SK-MEL-5 (cell line): Measurements from ENCODE around the gene H2BK1. TPM values are rescaled to one million over a fixed set of nuclear protein-coding genes. Genes with fewer than 3 reads are reported as not detected.
A peak's percentile ranks its signal among the peaks of the same experiment; 100 is the strongest.

Experiments used
- DNase-seq: peaks from one replicate; pipeline ENCODE4 v3.0.0-alpha.2; 2016; ENCODE audit warnings: low read depth, low spot score
- in situ Hi-C: cut with HindIII; loops from 2 replicates; pipeline ENCODE4 v1.10.0; 2016; ENCODE audit warnings: low sequenced_read_pairs, high pct_unique_total_duplicates, low pct_unique_long_range_greater_than_20kb
- total RNA-seq: library from RNA; depleted of rRNA; stranded (reverse); fragments of >200 nt; shearing (Covaris generic); gene quantifications from 2 replicates; pipeline ENCODE4 v1.2.3, GENCODE V29; 2014; rRNA removed

The H2BK1 gene
- total RNA-seq, 1 experiment from 2014 or later = not detected

DNA sequence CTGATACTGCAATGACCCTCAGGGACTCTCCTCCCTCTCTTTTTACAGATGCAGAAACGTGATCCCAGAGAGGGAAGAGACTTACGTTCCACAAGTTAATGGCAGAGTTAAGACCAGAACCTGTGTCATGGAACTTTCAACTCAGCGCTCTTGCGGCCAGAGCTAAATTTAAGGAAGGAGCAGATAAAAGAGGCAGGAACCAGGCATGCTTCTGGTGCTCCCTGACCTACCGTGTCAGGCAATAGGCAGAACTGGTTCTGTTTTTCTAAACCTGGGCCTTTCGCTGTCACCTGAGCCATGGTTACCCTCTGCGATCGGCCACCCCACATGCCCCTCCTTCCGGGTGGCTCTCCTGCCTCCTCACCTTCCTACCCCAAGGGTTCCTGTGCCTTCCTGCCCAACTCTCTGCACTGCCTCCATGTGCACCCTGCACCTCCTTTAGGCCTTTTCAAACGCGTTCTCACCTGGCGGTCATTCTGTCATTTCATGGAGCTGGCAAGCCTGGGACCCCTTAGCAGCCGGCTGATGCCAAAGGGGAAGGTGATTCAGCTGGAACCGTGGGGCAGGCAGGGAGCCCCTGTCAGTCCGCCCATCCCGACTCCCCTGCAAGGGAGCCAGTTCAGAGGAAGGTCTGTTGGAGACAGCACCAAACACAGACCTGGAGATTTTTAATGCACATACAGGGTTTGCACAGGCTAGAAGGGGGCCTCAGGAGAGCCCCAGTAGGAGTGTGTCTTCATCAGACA lies 35.1 kb downstream of the H2BK1 start:
- no peak for DNase-seq
- in situ Hi-C loops = no loop called here

DNA sequence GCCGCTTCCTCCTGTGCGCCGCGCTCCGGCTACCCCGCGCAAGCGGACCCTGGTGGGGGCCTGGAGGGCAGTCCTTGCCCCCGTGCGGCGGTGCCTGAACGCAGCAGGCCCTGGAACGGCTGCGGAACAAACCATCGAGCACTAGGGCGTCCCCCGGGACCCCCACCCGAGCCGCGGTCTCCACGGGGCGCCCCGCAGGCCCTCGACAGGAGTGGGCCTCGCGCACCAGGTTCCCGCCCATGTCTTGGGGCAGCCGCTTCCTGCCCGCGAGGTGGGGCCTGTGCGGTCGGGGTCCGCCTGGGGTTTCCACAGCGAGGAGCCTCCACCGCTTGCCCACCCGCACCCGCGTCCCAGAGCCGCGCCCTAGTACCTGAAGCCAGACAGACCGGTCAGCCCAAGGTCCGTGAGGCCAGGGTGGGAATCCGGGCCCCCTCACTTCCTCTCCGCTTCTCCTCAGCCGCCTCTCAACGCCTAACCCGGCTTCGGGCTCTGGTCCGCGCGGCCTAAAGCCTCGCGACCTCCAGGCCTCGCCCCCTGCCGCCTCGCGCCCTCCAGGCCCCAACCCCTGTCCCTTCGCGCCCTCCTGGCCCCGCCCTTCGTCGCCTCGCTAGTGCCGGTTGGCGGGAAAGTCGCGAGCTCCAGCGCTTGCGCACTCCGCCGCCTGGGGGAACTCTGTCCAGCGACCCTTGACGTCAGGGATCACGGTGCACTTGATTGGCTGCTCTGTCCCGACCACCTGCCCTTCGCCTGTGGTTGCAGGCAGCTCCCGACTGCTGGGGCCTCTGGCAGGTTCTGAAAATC lies 35.8 kb downstream of the H2BK1 start:
- peak; percentile 87 for DNase-seq
- in situ Hi-C loops = no loop called here

DNA sequence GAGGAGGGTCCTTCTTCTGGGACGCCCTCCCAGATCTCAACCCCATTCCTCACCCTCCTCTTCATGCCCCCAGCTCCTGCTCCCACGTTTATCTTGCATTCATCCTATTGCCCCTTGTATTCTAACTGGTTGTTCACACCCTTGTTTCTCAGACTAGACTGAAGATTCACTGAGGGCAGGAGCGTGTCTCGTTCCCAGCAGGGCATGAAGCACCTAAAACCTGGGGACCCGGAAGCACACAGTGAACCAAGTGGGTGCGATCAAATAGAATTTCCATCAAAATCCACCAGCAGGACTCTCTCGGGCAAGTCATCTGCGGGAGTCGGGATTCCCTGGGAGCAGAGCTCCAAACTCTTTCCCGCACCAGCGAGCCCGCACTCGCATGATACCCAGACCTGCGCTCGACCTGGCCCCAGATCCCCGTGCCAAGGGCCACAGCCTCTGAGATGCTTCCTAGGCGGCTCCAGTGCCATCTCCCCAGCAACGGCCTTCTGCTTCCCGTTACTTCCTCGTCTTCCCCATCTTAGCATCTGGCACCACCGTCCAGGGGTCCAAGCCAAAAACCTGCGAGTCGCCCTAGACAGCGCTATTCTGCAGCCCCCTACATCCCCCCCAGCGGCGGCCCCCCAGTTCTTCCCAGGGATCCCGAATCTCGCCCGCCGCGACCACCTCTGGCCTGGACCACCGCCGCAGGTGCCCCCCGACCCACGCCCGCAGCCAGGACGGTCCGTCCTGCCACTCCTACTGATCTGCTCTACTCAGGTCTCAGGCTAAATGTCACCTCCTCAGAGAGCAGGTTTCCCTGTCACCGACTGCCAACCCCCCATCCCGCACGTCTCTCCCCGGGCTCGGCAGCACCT lies 36.7 kb downstream of the H2BK1 start:
- in situ Hi-C loops = no loop called here
- no peak for DNase-seq

- peak; percentile 86 for DNase-seq
- in situ Hi-C loops = no loop called here
Measured at GRCh38 chr7:151172273-151173141, 37.8 kb downstream of the H2BK1 start.

GRCh38 chr7:151168787-151169162 lies 41.5 kb downstream of the H2BK1 start:
- in situ Hi-C loops = loop anchor here (10.0 kb wide), 1 partner anchor 136 kb away; no protein-coding TSS in a partner anchor
- DNase-seq = no peak

DNA sequence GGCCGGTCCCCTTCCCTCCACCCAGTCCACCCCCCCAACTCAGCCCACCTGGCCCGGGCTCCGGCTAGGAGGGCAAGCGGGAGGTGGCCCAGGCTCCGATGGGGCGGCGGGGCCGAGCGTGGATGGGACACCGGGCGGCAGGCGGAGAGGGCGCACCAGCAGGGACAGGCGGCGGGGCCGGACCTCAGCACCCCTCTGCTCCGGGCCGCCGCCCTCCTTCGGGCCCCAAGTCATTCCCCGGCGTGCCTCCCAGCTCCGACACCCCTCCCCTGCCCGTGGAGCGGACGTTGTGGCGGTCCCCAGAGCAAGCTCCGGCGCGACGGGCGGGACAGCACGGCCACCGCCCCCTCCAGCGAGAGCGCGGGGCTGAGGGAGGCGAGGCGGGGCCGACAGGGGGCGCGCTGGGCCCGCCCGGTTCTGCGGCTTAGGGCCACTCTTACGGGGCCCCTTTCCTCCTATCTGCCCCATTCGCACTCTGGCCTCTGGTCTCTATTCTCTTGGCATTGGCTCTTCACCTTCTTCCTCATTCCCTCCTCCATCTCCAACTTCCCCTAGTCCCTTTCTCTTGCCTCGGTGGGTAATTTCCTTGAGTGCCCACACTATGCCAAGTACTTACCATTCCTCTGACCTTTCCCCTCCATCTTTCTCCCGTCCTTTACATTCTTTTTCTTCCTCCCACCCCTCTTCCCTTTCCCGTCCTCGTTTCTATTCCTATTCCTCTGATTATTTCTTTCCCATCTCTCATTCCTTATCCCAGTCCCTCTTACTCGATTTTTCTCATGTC lies 42.1 kb downstream of the H2BK1 start:
- DNase-seq = peak; percentile 47
- in situ Hi-C loops = loop anchor here (10.0 kb wide), 1 partner anchor 137 kb away; no protein-coding TSS in a partner anchor

DNA sequence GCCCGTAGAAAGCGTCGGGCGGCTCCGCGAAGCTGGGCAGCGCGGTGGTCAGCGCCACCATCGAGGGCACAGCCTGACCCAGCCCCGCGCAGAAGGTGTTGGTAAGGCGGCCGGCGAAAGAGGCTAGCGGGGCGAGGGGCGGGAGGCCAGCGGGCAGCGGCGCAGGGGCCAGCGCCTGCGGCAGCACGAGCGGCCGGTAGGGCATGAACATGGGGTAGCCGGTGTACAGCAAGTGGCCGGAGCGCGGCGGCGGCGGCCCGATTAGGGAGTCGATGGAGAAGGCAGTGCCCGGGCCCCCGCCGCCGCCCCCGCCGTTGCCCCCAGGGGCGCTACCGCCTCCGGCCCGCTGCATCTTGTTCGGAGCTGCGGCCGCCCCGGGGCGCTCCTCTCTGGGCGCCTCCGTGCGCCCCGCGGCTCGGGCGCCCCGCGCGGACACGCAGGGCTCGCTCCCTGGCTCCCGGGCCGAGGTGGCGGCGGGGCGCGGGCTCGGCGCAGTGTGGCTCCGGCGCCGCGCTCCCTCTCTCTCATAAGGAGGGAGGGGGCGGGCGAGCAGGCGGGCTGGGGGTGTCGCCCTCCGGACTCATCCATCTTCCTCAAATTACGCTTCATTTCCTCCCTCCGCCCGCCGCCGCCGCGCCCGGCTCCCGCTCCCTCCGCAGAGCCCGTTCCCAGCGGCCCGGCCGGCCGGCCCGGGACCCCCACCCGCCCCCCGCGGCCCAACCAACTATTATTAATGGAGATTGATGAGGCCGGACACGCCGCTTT lies 42.9 kb downstream of the H2BK1 start, which contains the start of gene GBX1:
Gene GBX1 (minus strand): TSS at position 498 of the 765 bp plus-strand sequence. CDS start 146 bp downstream, at position 352.
- DNase-seq = no peak
- in situ Hi-C loops = loop anchor here (10.0 kb wide), 1 partner anchor 137 kb away; no protein-coding TSS in a partner anchor

DNA sequence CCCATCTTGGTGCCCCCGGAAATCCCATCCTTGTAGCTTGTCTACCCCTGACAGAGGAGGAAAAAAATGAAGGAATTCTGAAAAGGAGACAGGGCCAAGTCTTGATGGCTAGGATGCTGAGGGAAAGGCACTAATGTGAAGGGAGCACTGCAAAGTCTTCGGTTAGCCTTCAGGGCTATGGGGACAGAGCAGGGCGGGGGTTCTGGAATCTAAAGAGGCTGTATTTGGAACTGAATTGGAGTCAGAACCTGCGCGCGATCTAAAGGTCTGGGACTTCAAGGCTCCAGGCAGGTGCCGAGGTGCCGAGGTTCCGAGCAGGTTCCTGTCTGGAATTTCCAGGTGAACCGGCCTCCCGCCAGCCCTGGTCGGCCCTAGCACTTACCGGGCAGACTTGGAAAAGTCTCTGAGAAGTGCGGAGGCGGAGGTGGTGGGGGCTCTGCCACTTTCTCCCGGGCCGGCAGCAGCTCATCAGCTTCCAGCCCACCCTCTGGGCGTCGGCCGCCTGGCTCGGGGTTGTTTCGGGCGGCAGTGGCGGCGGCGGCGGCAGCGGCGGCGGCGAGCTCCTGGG lies 43.6 kb downstream of the H2BK1 start:
- in situ Hi-C loops = loop anchor here (10.0 kb wide), 1 partner anchor 138 kb away; no protein-coding TSS in a partner anchor
- no peak for DNase-seq

GRCh38 chr7:151161757-151162156 lies 48.5 kb downstream of the H2BK1 start:
- DNase-seq = no peak
- in situ Hi-C loops = loop anchor here (10.0 kb wide), 1 partner anchor 143 kb away; no protein-coding TSS in a partner anchor

Other genes starting within 250 kb of the H2BK1 start
- gene KCNH2, start 232.2 kb downstream of the H2BK1 start, total RNA-seq = 0.05 and 0.37 TPM in 2 replicates
- 0.03 TPM in 1 of 2 replicates, not detected in the other for gene NOS3, start 219.5 kb downstream of the H2BK1 start, total RNA-seq
- 0.13 and 0.27 TPM in 2 replicates for gene ATG9B, start 186.0 kb downstream of the H2BK1 start, total RNA-seq
- 47.9 and 55.7 TPM in 2 replicates for gene ABCB8, start 182.0 kb downstream of the H2BK1 start, total RNA-seq
- gene ASIC3, start 162.0 kb downstream of the H2BK1 start, total RNA-seq = 0.42 and 0.93 TPM in 2 replicates
- gene CDK5, start 152.6 kb downstream of the H2BK1 start, total RNA-seq = 80.8 TPM in 2 replicates
- gene SLC4A2, start 150.9 kb downstream of the H2BK1 start, total RNA-seq = 286 and 311 TPM in 2 replicates
- 113 and 130 TPM in 2 replicates for gene FASTK, start 129.7 kb downstream of the H2BK1 start, total RNA-seq
- gene TMUB1, start 127.0 kb downstream of the H2BK1 start, total RNA-seq = 38.5 and 38.9 TPM in 2 replicates
- 79.6 and 84.4 TPM in 2 replicates for gene AGAP3, start 124.0 kb downstream of the H2BK1 start, total RNA-seq
- not detected in 2 replicates for gene GBX1, start 42.8 kb downstream of the H2BK1 start, total RNA-seq
- not detected in 2 replicates for gene ASB10, start 23.2 kb downstream of the H2BK1 start, total RNA-seq
- gene ABCF2, start 16.7 kb upstream of the H2BK1 start, total RNA-seq = 93.5 and 94.6 TPM in 2 replicates
- 44.0 and 45.7 TPM in 2 replicates for gene CHPF2, start 22.0 kb upstream of the H2BK1 start, total RNA-seq
- 22.9 and 24.3 TPM in 2 replicates for gene SMARCD3, start 38.2 kb upstream of the H2BK1 start, total RNA-seq
- 73.4 and 80.6 TPM in 2 replicates for gene NUB1, start 131.3 kb upstream of the H2BK1 start, total RNA-seq
- gene WDR86, start 199.6 kb upstream of the H2BK1 start, total RNA-seq = not detected in 2 replicates
- gene CRYGN, start 229.7 kb upstream of the H2BK1 start, total RNA-seq = not detected in 2 replicates